Measurements from ENCODE around the gene CAPN1. TPM values are rescaled to one million over a fixed set of nuclear protein-coding genes. Genes with fewer than 3 reads are reported as not detected.

The CAPN1 gene
- total and polyA plus RNA-seq, 9 of the 15 experiments (the other 6 are each of a cell fraction or from before 2014, with no cell fraction given): 3.5 to 199 (median 61.6) TPM

DNA sequence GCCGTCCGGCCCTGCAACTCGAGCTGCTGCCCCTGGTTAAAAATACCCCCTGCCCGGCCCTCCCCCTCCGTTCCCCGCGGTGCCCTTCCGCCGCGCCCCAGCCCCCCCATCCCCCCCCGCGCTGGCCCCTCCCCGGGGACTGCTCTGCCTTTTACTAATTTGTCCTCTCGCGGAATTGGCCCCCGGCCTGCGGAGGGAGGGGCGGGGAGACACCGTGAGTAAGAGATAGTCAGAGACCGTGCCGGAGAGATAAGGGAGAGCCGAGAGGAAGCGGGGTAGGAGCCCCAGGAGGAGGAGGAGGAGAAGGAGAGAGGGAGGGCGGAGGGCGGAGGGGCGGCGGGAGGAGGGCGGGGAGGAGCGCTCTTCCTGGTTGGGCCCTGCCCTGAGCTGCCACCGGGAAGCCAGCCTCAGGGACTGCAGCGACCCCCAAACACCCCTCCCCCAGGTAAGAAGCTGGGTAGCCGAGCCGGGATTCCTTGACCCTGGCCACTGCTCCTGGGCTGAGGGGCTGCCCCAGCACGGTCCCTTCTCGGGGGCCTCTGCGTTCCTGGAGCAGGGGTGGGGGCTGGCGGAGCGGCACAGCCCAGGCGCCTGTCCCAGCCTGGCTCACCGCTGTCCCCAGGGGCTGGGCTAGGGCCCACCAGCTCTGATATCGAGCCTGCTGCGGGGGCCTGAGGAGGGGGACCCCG is at the start of gene CAPN1 (continued):
- TF ChIP-seq ZNF395 (CRISPR knock-in tag; IDR thresholded peaks at IDR 0.05) (0 out of 2 replicates have a peak, but pooled peaks have one; percentile 55), NONO (IDR thresholded peaks at IDR 0.05; ENCODE audit: low read depth in 2 of 2, low read length in 1 of 2) (no peak), NFXL1 (CRISPR knock-in tag; IDR thresholded peaks at IDR 0.05) (no peak), DDX20 (tag; IDR thresholded peaks at IDR 0.05; ENCODE audit: low read depth) (no peak), ZNF583 (CRISPR knock-in tag; IDR thresholded peaks at IDR 0.05) (no peak), ATF4 (CRISPR knock-in tag; IDR thresholded peaks at IDR 0.05) (no peak), CREM (IDR thresholded peaks at IDR 0.05; ENCODE audit: low read depth) (peak; percentile 68), MGA (IDR thresholded peaks at IDR 0.05) (no peak), NCOA1 (IDR thresholded peaks at IDR 0.05; ENCODE audit: low read depth) (no peak), POU5F1 (IDR thresholded peaks at IDR 0.05; ENCODE audit: borderline replicate concordance, low read depth, low read length, partially characterized antibody) (no peak), ZBTB49 (CRISPR knock-in tag; IDR thresholded peaks at IDR 0.05; ENCODE audit: borderline replicate concordance) (no peak)

Data from K562 (cell line).